HG03095 (cell line): ENCODE results near the gene YAP1.

Experiments used
- ATAC-seq: cut with Tn5 transposase; IDR thresholded peaks from one replicate; pipeline ENCODE4 v1.9.1; 2021; ENCODE audit warnings: moderate library complexity; ENCODE audit not compliant: unreplicated experiment

Gene YAP1

GRCh38 chr11:102157219-102157618 lies 47.0 kb downstream of the YAP1 start:
- no peak for ATAC-seq

- no peak for ATAC-seq
Measured at GRCh38 chr11:102158164-102158735, 48.0 kb downstream of the YAP1 start.

GRCh38 chr11:102163368-102163767 lies 53.1 kb downstream of the YAP1 start:
- ATAC-seq = no peak

GRCh38 chr11:102166175-102167064 lies 56.2 kb downstream of the YAP1 start:
- no peak for ATAC-seq

- ATAC-seq = no peak
Measured at GRCh38 chr11:102168481-102168880, 58.2 kb downstream of the YAP1 start.

- no peak for ATAC-seq
Measured at GRCh38 chr11:102171101-102171500, 60.9 kb downstream of the YAP1 start.

- no peak for ATAC-seq
Measured at GRCh38 chr11:102172127-102172848, 62.0 kb downstream of the YAP1 start.

GRCh38 chr11:102177126-102177525 lies 66.9 kb downstream of the YAP1 start:
- no peak for ATAC-seq

- no peak for ATAC-seq
Measured at GRCh38 chr11:102177974-102178631, 67.9 kb downstream of the YAP1 start.

GRCh38 chr11:102179371-102179770 lies 69.1 kb downstream of the YAP1 start:
- no peak for ATAC-seq

- ATAC-seq = no peak
Measured at GRCh38 chr11:102184269-102184987, 74.2 kb downstream of the YAP1 start.

GRCh38 chr11:102186551-102187191 lies 76.4 kb downstream of the YAP1 start:
- no peak for ATAC-seq

- no peak for ATAC-seq
Measured at GRCh38 chr11:102187416-102188151, 77.3 kb downstream of the YAP1 start.

GRCh38 chr11:102188488-102188887 lies 78.2 kb downstream of the YAP1 start:
- ATAC-seq = no peak

- ATAC-seq = no peak
Measured at GRCh38 chr11:102191832-102192231, 81.6 kb downstream of the YAP1 start.

- no peak for ATAC-seq
Measured at GRCh38 chr11:102192349-102193066, 82.3 kb downstream of the YAP1 start.

- no peak for ATAC-seq
Measured at GRCh38 chr11:102194257-102194656, 84.0 kb downstream of the YAP1 start.

- no peak for ATAC-seq
Measured at GRCh38 chr11:102194990-102195389, 84.7 kb downstream of the YAP1 start.

- no peak for ATAC-seq
Measured at GRCh38 chr11:102196351-102196750, 86.1 kb downstream of the YAP1 start.
